ENCODE results near the gene BLTP2. TPM values are rescaled to one million over a fixed set of nuclear protein-coding genes. Genes with fewer than 3 reads are reported as not detected.
A peak's percentile ranks its signal among the peaks of the same experiment; 100 is the strongest.
"Not testable (repeated sequence)": the region's sequence is repeated elsewhere in the genome, so short reads cannot be mapped to it uniquely, and the experiment has no call there.

The BLTP2 gene
- total RNA-seq, 2 experiments from 2014 or later: 174 to 180 TPM

DNA sequence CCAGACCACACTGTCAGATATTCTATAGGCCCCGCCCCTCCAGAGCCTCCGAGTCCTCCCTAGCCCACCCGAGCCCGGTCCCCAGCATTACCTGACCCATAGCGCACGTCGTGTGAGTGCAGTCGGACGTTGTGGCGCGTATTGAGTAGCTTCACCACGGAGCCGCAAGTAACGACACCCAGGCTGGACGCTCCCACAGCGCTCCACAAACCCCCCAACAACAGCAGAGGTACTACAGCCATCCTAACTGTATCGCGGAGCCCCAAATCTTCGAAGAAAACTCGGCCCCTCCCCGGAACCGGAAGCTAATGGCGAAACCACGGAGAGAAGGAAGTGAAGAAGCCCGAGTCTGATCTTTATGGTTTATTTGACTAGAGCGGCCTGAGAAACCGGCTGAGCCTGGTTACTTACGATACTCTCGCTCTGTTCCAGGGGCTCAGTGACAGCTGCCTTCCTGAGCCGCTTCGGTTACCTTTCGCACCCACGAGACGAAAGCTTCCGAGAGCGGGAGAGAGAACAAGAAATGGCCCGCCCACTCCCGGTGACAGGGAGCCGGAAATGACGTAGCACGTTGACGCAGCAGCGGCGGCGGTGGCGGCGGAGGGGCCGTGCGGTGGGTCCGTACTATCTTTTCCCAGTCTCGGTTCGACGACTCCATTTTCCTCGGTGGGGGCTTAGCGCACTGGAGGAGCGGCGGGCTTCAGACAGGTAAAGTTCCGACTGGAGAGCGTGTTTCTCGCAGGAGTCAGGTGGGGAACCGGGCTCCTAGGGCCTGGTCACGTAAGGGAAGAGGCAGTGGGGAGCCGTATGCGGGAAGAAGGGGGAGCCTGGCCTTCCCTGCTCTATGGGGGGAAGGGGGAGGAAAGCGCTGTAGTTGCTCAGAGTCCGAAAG, 16.9 kb upstream of the BLTP2 start, which contains the start of the genes SDF2 and SUPT6H:
SDF2 (minus strand) TSS at position 272 of the 892 bp plus-strand sequence; CDS start at position 242, 30 bp downstream.
SUPT6H (plus strand) TSS at position 571 of the 892 bp plus-strand sequence. CDS start 11,197 bp downstream, outside the sequence.
- DNase-seq: peak; percentile 93
- Mint-ChIP-seq H3K36me3 (peaks cover 40% of the 10 kb centered on the region), H3K27me3 (no peaks in the 10 kb centered on the region), H3K9me3 (no peaks in the 10 kb centered on the region), H3K27ac (peak within 1 kb of the TSS; percentile 98), H3K4me3 (peak within 1 kb of the TSS; percentile 99), H3K4me1 (peaks cover 40% of the 10 kb centered on the region)

DNA sequence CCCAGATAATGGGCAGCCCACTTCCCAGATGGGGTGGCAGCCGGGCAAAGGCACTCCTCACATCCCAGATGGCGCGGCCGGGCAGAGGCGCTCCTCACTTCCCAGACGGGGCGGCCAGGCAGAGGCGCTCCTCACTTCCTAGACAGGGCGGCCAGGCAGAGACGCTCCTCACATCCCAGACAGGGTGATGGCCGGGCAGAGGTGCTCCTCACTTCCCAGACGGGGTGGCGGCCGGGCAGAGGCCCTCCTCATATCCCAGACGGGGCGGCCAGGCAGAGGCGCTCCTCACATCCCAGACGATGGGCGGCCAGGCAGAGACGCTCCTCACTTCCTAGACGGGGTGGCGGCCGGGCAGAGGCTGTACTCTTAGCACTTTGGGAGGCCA, 14.5 kb upstream of the BLTP2 start:
- not testable (repeated sequence) for H3K4me3 Mint-ChIP-seq
- H3K36me3 Mint-ChIP-seq: peaks cover 29% of the 10 kb centered on the region

DNA sequence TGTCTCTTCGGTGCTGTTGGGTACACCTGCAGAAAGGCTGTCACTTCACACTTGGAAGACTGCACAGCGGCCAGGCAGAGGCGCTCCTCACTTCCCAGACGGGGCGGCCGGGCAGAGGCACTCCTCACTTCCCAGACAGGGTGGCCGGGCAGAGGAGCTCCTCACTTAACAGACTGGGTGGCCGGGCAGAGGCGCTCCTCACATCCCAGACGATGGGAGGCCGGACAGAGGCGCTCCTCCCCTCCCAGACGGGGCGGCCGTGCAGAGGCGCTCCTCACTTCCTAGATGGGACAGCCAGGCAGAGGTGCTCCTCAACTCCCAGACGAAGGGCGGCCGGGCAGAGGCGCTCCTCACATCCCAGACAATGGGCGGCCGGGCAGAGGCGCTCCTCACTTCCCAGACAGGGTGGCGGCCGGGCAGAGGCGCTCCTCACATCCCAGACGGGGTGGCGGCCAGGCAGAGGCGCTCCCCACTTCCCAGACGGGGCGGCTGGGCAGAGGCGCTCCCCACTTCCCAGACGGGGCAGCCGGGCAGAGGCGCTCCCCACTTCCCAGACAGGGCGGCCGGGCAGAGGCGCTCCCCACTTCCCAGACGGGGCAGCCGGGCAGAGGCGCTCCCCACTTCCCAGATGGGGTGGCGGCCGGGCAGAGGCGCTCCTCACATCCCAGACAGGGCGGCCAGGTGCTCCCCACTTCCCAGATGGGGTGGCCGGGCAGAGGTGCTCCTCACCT, 14.0 kb upstream of the BLTP2 start:
- not testable (repeated sequence) for H3K4me3 Mint-ChIP-seq, DNase-seq, H3K27ac Mint-ChIP-seq, H3K27me3 Mint-ChIP-seq, H3K9me3 Mint-ChIP-seq
- Mint-ChIP-seq H3K4me1 (peaks cover 32% of the 10 kb centered on the region), H3K36me3 (peaks cover 28% of the 10 kb centered on the region)

More for the DNA sequence above, 14.5 kb upstream of the BLTP2 start:
- H3K4me1 Mint-ChIP-seq: peaks cover 36% of the 10 kb centered on the region
- not testable (repeated sequence) for H3K9me3 Mint-ChIP-seq, H3K27me3 Mint-ChIP-seq, DNase-seq, H3K27ac Mint-ChIP-seq

DNA sequence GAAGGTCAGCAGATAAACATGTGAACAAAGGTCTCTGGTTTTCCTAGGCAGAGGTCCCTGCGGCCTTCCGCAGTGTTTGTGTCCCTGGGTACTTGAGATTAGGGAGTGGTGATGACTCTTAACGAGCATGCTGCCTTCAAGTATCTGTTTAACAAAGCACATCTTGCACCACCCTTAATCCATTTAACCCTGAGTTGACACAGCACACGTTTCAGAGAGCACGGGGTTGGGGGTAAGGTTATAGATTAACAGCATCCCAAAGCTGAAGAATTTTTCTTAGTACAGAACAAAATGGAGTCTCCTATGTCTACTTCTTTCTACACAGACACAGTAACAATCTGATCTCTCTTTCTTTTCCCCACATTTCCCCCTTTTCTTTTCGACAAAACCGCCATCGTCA, 13.4 kb upstream of the BLTP2 start:
- H3K4me1 Mint-ChIP-seq: peaks cover 28% of the 10 kb centered on the region

DNA sequence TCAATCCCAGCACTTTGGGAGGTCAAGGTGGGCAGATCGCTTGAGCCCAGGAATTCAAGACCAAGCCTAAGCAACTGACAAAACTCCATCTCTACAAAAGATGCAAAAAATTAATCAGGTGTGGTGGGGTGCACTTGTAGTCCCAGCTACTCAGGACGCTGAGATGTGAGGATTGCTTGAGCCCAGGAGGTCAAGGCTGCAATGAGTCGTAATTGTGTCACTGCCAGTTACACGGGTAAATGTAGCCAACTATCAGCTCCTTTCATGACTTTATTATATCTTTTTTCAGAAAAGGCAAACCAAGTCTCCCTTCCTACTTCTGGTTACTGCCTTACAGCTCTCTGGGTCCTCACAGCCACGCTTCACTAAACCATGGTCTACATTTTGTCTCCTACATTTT, 12.8 kb upstream of the BLTP2 start:
- Mint-ChIP-seq H3K27me3 (no peaks in the 10 kb centered on the region), H3K4me3 (no peak overlapping the region), H3K9me3 (no peaks in the 10 kb centered on the region), H3K27ac (peak overlapping the region; percentile 71), H3K4me1 (peaks cover 22% of the 10 kb centered on the region), H3K36me3 (peaks cover 21% of the 10 kb centered on the region)
- no peak for DNase-seq

More for the DNA sequence above, 13.4 kb upstream of the BLTP2 start:
- not testable (repeated sequence) for DNase-seq, H3K4me3 Mint-ChIP-seq, H3K9me3 Mint-ChIP-seq, H3K27me3 Mint-ChIP-seq, H3K27ac Mint-ChIP-seq
- peaks cover 26% of the 10 kb centered on the region for H3K36me3 Mint-ChIP-seq

DNA sequence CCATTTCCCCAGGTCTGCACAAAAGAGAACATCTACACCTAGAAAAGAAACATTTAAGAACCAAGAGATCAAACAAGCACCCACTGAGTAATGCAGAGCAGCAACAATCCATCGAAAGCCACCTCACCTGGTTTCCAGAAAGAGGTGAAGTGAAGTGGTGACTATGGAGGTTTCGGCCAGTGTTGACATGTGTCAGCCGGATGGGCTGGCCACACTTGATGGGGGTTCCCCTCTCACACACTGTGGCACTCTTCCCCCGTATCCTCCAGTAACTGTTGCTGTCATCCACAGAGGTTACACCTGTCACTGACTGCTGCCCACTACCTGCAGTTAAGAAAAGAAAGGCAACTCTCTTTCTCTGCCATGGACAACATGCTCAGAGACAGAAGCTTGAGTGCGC, 10.2 kb upstream of the BLTP2 start:
- H3K27me3 Mint-ChIP-seq: no peaks in the 10 kb centered on the region
- no peak overlapping the region for H3K27ac Mint-ChIP-seq
- no peaks in the 10 kb centered on the region for H3K9me3 Mint-ChIP-seq
- peaks cover 12% of the 10 kb centered on the region for H3K4me1 Mint-ChIP-seq
- peaks cover 17% of the 10 kb centered on the region for H3K36me3 Mint-ChIP-seq
- no peak for DNase-seq
- H3K4me3 Mint-ChIP-seq: no peak overlapping the region

DNA sequence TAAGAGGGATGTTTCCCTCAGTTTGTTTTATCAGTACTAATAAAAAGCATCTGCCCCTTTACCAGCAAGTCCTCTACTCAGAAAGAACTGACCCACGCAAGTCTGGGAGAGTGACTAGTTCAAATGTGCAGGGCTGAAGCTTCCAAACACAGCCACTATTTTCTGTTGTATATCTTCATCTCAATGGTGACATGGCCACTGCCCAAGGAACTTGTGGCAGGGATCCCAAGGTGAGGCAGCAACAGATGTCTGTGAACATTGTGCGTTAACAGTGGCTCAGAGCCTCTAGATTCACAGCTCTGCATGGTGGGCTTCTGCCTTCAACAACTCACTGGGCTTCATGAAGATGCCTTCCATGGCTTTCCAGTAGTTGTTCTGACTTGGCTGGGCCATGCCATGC, 3.7 kb upstream of the BLTP2 start:
- peaks cover 10% of the 10 kb centered on the region for H3K36me3 Mint-ChIP-seq
- H3K27ac Mint-ChIP-seq: no peak overlapping the region
- H3K4me3 Mint-ChIP-seq: no peak overlapping the region

DNA sequence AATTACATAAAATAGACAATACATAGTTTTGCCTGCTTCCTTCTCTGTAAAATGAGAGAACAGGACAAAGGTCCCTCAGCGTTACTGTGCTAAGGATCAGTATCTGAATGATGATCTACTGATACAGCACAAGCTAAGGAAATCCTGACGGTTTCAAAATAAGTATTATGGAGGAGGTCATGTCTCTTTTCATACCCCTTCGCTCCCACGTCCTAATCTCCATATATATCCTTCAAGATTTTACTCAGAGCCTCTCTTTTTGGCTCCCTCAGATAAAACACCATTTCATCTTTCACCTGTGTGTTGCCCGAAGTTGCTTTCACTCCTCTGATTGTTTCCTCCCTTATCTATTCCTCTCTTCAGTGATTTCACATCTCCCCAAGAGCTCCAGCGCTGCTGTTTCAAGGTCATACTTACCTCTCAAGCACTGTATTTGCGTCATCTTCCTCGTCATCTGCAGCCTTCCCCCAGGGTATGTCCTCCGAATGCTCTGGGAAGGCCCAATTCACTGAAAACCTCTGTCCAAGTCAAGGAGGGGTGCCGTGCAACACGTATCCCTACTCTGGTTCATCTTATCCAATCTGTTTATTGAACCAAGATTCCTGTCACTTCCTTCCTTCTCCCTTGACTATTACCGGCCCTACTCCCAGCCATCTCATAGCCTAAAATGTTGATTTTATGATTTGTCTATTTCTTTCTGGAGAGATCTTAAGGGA, 1.2 kb upstream of the BLTP2 start:
- H3K36me3 Mint-ChIP-seq: peaks cover 23% of the 10 kb centered on the region

More for the DNA sequence above, 3.7 kb upstream of the BLTP2 start:
- DNase-seq: no peak
- Mint-ChIP-seq H3K27me3 (no peaks in the 10 kb centered on the region), H3K4me1 (peaks cover 22% of the 10 kb centered on the region), H3K9me3 (no peaks in the 10 kb centered on the region)

DNA sequence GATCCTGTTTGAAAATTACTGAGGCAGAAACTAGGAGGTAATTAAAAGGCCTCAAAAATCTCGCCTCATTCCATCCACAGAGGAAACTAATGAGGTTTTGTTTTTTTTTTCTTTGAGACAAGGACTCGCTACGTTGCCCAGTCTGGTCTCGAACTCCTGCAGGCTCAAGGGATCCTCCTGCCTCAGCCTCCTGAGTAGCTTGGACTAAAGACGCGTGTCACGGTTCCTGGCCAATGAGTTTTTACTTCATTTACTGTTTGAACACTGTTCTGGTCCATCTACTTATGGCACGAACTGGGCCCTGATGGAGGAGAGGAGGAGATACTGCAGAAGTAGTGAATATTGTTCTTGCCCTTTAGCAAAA, 600 bp upstream of the BLTP2 start:
- Mint-ChIP-seq H3K4me3 (peak overlapping the region; percentile 87), H3K36me3 (peaks cover 28% of the 10 kb centered on the region), H3K27me3 (no peaks in the 10 kb centered on the region), H3K4me1 (peaks cover 31% of the 10 kb centered on the region), H3K9me3 (no peaks in the 10 kb centered on the region), H3K27ac (peak overlapping the region; percentile 88)
- no peak for DNase-seq

More for the DNA sequence above, 1.2 kb upstream of the BLTP2 start:
- Mint-ChIP-seq H3K4me3 (peak overlapping the region; percentile 87), H3K4me1 (peaks cover 31% of the 10 kb centered on the region), H3K27me3 (no peaks in the 10 kb centered on the region), H3K27ac (peak overlapping the region; percentile 88), H3K9me3 (no peaks in the 10 kb centered on the region)
- no peak for DNase-seq

DNA sequence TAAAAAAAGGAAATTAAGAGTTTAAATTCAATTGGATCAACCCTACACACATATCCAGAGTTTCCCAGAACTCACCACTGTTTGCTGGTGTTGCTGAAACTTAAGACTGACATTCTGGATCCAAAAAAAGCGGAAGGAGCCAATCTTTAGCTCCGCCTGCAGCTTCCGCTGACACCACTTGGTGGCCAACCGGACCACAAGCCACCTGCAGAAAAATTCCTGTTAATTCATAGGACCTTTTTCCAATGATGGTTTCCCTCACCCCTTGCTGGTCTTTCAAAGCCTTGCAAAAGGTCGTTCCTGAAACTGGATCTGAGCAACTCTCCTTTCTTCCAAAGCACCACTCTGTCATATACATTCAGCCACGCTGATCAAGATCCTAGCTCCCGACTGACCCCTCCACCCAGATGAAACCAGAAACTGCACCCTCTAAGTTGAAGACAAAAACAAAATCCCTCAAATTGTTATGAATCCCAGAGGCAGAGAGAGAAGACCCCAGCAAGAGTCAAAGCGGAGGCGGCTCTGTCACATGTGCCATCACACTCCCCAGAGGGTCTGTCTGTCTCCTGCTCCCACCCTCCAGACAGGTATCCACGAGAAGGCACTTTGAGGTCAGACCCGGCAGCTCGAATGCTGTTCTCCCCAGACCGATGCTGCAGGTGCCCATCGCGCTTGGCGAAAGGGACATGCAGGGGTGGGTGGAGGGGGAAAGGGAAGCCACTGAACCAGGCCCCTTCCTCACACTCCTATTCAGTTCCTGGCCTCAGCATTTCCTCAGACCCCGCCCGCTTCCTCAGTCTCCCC, 773 bp downstream of the BLTP2 start:
- no peaks in the 10 kb centered on the region for H3K9me3 Mint-ChIP-seq
- peaks cover 35% of the 10 kb centered on the region for H3K36me3 Mint-ChIP-seq
- peak overlapping the region; percentile 81 for H3K27ac Mint-ChIP-seq
- peaks cover 31% of the 10 kb centered on the region for H3K4me1 Mint-ChIP-seq
- peak overlapping the region; percentile 87 for H3K4me3 Mint-ChIP-seq
- peak; percentile 38 for DNase-seq
- H3K27me3 Mint-ChIP-seq: no peaks in the 10 kb centered on the region

DNA sequence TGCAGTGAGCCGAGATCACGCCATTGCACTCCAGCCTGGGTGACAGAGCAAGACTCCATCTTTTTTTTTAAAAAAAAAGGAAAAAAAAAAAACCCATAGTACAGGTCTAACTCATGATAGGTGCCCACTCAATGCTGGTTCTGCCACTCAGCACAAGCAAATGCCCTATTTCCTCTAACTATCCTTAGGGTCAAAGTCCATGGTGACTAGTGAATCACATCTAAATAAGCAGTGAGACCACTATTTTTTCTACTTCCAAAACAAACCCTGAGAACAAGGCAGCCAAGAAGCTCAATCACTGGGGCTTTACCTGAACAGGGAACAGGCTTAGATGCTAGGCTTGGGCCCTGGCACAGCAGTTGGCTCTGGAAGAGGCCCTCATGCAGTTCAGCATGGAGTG, 3.4 kb downstream of the BLTP2 start:
- H3K9me3 Mint-ChIP-seq: no peaks in the 10 kb centered on the region
- peaks cover 40% of the 10 kb centered on the region for H3K36me3 Mint-ChIP-seq
- H3K4me1 Mint-ChIP-seq: peaks cover 26% of the 10 kb centered on the region
- H3K27me3 Mint-ChIP-seq: no peaks in the 10 kb centered on the region
- DNase-seq: no peak
- H3K4me3 Mint-ChIP-seq: no peak overlapping the region
- H3K27ac Mint-ChIP-seq: no peak overlapping the region

DNA sequence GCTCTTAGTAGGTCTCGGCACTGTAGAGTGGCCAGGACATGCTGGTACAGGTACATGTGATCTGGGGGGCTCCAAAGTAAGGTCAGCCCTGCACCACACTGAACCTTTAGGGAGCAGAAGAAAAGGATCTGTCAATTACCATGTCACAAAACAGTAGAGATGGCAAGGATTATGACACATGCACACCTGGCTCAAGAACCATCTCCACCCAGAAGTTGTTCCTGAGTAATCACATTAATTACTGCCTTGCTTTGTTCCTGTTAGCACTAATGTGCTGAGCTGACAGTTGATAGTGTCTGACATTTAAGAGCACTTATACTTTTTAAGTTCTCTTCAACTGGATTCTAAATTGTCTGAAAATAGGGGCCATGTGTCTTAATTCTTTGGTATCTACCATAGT, 9.5 kb downstream of the BLTP2 start:
- DNase-seq: no peak
- H3K27ac Mint-ChIP-seq: no peak overlapping the region
- H3K36me3 Mint-ChIP-seq: peaks cover 38% of the 10 kb centered on the region
- H3K9me3 Mint-ChIP-seq: no peaks in the 10 kb centered on the region
- no peaks in the 10 kb centered on the region for H3K27me3 Mint-ChIP-seq
- peaks cover 12% of the 10 kb centered on the region for H3K4me1 Mint-ChIP-seq
- no peak overlapping the region for H3K4me3 Mint-ChIP-seq

DNA sequence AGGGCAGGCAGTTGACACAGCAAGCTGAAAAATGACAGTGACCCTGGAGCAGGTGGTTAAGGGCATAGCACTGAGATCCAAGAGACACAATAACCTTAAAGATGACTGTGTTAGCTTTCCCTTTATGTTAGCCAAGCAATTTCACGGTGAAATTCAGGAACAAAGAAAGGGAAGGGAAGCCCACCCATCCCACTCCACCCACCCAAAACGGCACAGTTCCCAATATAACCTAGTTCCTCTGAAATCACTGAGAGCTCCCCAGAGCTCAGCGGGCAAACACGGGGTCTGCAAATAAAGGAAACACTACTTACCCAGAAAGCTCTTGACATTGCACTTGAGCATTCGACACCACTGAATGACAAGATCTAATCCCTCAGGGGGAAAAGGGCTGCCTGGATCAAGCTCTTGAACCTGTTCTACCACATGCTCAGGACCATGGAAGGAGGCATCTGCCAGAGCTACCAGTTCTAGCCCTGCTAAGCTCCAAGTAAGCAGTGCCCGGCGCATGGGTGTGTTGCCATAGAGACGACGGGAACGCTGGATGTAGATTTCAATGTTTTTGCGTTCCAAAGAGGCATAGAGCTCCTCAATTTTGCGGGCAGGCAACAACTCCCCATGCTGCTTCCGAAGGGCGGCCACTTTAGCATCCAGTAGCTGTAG, 10.6 kb downstream of the BLTP2 start:
- no peaks in the 10 kb centered on the region for H3K27me3 Mint-ChIP-seq
- H3K4me3 Mint-ChIP-seq: no peak overlapping the region
- no peaks in the 10 kb centered on the region for H3K9me3 Mint-ChIP-seq
- H3K4me1 Mint-ChIP-seq: peaks cover 12% of the 10 kb centered on the region
- H3K36me3 Mint-ChIP-seq: peaks cover 33% of the 10 kb centered on the region
- DNase-seq: no peak
- no peak overlapping the region for H3K27ac Mint-ChIP-seq

DNA sequence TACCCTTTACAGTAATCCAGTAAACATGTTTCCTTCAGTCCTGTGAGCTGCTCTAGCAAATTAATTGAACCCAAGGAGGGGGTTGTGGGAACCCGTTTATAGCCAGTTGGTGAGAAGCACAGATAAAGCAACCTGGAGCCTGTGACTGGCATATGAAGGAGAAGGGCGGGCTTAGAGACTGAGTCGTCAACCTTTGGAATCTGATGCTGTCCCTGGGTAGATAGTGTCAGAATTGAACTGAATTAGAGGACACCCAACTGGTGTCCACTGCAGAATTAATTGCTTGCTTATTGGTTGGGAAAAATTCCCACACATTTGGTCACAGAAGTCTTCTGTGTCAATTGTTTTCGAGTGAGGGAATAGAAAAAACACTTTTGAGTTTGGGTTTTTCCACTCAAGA, 18.1 kb downstream of the BLTP2 start:
- Mint-ChIP-seq H3K27ac (no peak overlapping the region), H3K4me3 (no peak overlapping the region), H3K36me3 (peaks cover 27% of the 10 kb centered on the region), H3K4me1 (peaks cover 2% of the 10 kb centered on the region), H3K9me3 (no peaks in the 10 kb centered on the region), H3K27me3 (no peaks in the 10 kb centered on the region)
- DNase-seq: no peak

All from activated naive CD8-positive, alpha-beta T cell treated with anti-CD3 and anti-CD28 coated beads for 36 hours (primary cell).